NCI-H1105 (cell line): ENCODE data around the gene SPEF2.
"Not testable (repeated sequence)": the region's sequence is repeated elsewhere in the genome, so short reads cannot be mapped to it uniquely, and the experiment has no call there.

Experiments used
- DNase-seq: peaks from one replicate; lab custom pipeline; 2025; lab: John Stamatoyannopoulos, UW

SPEF2 gene

DNA sequence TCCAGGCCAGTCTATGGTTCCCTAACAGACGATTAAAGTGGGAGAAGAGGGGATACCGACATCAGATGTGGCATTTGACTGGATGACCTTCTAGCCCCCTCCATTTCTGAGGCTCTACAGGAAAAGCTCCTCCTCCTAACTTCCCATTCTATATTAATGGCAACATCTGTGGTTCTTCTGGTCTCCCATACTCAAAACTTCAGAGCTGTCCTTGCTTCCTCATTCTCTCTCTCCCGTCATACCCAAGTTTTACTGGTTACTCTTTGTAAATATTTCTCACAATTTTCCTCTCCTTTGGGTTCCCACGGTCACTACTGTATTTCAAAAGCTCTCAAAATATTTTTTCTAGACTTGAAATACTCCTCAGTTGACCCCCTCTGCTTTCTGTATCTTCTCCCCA is 203.1 kb downstream of the SPEF2 start:
- no peak for DNase-seq

DNA sequence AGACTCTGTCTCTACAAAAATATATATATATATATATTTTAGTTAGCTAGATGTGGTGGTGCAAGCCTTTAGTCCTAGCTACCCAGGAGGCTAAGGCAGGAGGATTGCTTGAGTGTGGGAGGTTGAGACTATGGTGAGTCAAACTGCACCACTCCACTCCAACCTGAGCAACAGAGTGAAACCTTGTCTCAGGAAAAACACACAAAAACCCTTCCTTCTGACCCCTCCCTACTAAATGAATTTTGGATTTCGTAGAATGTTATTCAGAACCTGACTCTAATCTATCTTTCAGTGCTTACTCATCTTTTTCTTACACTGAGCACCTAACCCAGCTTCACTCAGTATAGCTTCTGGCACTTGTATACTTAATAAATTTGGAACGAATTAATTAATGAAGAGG is 203.8 kb downstream of the SPEF2 start:
- DNase-seq = no peak

DNA sequence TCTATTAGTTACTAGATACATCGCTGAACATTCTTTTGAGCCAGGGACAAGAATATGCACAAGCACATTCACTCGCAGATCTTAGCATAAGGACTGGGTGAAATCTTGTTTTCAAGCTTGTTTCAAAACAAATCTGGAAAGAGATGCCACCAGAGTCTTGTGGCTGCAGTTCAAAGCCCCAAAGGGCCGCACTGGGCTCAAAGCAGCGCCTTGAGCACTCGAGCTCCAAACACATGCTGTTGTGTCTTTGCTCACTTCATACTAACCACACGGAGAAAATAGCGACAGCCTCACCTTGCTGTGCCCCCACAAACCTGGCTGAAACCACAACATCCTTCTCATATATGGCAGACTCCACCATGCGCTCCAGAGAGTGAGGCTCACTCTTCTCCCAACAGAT is 204.8 kb downstream of the SPEF2 start:
- DNase-seq = no peak

DNA sequence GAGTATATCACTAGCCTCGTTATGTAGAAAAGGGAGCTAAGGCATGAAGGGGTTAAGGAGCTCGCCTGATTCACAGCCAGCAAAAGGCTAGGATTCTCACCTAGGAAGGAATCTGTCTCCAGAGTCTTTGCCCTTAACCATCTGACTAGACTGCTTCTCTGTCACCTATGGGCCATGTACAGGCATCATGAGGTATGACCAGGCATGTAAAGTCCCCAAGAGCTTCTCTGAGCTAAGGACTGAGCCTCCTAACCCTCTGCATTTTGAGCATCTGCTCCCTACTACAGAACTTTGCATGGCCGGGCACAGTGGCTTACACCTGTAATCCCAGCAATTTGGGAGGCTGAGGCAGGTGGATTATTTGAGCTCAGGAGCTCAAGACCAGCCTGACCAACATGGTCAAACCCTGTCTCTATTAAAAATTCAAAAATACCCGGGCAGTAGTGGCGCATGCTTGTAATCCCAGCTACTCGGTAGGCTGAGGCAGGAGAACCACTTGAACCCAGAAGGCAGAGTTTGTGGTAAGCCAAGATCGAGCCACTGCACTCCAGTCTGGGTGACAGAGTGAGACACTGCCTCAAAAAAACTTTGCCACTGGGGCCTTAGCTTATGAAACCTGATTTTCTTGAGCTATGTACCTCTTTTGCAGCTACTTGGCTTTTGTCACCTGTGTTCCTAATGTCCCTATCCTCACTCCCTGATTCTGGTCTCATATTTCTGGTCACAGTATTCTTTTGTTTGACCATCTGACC is 205.9 kb downstream of the SPEF2 start:
- DNase-seq = no peak

DNA sequence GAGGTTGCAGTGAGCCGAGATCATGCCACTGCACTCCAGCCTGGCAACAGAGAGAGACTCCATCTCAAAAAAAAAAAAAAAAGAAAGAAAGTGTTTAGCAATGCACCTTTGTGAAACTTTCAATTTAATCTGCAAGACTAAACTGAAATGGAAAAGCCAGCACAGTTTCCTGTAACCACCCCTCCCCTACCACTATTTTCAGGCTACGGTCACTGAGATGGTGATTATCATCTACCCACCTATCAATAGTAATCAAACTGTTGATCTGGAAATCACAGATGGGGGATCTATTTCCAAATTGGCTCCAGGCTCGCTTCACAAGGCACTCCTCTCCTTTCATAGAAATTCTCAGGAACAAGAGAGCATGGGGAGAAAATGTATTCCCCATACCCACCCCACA is 208.4 kb downstream of the SPEF2 start:
- no peak for DNase-seq

DNA sequence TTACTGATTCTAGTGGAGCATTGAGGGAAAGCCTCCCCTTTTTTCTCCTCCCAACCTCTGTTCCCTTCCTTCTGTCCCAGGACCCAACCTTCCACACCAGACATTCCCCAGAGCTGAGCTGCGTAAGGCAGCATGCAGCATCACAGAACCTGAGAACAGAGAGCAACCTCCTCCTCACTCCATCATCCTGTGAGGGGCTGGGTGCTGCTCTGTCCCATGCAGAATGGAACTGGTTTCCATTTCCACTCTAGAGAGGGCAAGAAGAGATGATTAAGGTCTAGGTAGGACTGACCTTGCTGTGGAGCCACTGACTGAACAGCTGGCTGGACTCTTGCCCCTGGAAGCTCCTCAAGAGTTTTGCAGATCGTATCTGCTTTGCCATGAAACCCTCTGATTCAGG is 208.9 kb downstream of the SPEF2 start:
- no peak for DNase-seq

DNA sequence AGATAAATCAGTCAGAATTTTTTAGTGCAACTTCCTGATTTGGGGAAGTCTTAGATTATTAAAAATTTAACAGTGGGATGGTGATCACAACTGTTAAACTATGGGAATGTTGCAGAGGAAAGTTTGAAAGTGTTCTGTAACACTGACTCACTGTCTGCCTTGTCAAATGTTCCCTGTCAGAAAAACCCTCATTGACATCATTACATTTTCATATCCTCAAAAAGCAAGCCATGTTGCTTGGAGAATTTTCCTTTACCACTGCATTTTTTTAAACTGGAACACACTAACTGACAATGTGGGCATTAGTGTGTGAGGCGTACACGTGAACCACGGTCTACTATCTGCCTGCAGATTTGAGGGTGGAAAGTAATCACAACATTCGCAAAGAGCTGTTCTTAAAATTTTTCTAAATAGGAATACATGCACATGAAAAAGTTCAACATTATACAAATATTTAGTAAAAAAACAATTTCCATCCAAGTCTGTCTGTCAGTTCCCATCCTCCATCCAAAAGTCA is 210.5 kb downstream of the SPEF2 start:
- DNase-seq = no peak

DNA sequence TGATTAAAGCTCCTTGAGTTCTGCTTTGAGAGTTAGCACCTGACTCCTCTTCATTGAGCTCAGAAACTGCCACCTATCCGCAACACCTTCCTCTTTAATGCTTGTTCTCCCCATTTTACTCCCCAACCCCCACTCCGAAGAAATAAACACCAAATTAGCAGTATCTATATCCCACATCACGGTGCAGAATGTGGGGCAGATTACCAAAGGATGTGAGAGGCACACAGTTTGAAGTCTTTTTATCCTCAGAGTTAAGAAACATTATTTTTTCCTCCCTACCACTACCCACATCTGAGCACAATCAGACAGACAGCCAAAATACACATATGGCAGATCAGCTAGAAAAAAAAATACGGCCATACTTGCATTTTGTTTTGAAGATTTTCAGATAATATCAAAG is 212.9 kb downstream of the SPEF2 start:
- DNase-seq = no peak

DNA sequence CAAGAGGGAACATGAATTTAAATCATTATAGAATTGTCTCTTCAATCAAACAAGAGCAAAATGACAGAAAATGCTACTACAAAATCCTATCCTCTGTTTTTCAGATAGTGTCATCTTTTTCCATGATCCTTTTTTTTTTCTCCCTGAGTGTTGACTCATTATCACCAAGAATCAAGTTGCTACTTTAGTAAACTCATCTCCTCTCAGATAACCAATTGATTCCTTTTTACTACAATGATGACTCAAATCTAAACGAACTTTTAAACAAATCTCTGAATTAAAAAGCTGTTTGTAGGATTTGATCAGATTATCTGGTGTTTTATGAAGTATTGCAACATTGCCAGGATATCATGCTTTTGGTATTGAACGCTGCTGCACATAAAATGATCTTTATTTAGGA is 215.1 kb downstream of the SPEF2 start:
- no peak for DNase-seq

DNA sequence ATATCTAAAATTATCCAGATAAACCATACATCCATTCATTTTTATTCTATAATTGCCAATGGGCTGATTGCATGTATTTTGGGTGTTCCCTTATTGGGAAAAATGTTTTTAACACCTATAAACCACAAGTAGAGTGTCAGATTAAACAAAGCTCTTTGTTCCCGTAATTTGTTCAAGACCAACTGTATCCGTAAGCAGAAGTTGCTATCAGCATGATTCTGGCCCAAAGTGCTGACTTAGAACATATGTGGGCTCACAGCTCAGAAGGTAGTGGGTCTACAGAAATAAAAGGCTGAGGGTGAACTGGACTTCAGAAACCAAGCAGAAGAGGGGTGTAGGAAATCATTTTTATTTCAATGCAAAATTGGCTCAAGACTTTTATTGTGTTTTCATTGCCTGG is 215.6 kb downstream of the SPEF2 start:
- no peak for DNase-seq

DNA sequence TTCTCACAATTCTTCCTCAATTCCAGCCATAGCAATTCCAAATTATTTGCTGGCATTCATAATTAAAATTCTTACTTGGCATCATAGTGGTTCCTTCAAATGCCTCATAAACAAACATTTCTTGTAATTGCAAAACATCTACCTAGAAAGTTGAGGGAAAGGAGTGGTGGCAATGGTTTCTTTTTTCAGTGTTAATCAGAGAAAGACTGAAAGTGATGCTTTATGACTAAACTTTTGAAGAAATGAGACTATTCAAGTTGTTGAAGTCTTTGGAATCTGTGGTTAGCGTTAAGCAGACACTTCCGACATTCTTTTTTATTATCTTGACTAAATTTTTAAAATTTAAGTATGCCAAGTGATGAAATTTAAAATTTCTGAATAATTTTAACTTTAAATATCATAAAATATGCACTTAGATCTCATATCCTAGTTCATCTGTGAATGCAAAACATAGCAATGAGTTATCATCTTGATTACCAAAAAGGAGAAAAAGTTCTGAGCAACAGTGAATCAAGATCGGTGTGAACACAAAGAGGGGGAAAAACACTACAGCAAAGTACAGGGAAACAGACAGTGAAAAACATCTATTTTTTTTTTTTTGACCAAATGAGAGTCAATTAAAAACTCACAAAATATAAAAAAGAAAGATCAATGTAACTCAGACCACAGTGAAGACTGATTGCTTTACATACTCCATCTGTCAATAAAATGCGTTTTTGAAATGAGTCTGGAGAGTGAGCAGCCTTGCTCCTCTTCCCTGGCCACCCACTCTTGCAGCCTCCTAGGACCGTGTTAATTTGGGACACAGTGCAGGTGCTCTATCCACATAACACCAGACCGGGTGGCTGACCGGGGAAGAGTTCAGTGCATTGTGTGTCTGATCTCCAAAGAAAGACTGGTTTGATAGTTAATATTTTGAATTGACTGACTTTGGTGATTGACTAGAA is 218.4 kb downstream of the SPEF2 start:
- DNase-seq = no peak

DNA sequence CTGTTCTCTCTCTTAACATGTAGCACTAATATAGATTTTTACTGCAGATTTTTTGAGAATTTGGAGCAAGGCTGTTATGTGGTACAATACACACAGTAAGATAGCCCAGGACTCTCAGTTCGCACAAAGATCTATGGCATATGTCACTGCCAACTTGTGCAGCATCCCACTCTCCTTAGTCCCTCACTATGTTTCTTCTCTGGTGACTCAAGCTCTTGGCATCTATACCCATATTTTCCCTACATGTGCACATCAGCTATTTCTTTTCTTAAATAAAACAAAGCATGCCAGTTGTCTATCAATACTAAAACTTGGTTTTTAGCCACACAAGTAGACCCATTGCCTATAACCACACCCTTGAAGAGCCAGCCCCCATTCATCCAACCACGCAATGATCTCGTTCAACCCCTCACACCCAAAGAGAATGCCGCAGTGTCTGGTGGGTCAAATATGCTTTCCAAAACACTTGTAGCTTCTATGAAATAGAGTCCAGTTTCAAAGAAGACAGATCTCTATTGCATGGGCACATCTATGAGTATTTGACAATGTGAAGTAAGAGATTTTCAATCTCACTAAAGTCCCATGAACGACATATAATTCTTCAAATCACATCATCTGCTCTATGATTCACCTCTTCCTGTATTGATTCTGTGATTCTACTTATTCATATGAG is 220.8 kb downstream of the SPEF2 start:
- no peak for DNase-seq

DNA sequence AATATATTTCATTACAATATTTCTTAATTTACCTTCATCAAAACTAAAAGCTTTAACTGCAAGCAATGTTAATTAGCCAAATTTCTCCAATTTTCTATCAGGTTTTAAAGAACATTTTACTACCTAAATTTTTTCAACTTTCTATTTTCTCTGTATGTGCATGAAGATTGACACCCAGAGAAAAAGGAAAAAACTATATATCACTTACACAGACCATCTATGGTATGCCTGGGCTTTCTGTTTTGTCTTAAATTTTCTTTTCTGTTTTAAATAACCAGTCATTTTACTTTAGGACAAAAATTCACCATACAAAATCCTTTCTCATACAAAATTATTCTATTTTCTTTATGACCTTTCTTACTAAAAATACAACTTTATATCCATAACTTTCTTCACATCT is 225.2 kb downstream of the SPEF2 start:
- no peak for DNase-seq

DNA sequence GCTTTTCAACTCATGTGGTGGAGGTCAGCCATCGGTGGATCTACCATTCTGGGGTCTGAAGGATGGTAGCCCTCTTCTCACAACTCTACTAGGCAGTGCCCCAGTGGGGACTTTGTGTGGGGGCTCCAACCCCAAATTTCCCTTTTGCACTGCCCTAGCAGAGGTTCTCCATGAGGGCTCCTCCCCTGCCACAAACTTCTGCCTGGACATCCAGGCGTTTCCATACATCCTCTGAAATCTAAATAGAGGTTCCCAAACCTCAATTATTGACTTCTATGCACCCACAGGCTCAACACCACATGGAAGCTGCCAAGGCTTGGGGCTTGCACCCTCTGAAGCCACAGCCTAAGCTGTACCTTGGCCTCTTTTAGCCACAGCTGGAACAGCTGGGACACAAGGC is 227.8 kb downstream of the SPEF2 start:
- DNase-seq = not testable (repeated sequence)

DNA sequence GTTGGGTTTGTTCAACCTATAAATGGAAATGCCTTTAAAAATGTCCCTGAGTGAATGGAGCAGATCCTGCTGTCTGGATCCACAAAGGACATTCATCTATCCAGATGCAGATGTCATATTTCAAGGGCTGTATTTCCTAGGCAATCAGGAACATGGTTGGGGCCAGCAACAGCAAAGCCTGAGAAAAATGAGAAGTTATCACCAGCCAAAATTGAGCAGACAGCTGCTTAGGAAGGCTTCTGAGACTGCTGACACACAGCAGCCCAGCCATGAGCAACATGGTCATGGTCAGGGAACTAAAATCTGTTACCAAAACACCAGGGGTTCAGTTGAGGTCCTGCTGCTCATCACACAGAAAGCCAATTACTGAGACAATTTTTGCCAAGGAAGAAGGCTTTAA is 229.8 kb downstream of the SPEF2 start:
- DNase-seq = no peak

DNA sequence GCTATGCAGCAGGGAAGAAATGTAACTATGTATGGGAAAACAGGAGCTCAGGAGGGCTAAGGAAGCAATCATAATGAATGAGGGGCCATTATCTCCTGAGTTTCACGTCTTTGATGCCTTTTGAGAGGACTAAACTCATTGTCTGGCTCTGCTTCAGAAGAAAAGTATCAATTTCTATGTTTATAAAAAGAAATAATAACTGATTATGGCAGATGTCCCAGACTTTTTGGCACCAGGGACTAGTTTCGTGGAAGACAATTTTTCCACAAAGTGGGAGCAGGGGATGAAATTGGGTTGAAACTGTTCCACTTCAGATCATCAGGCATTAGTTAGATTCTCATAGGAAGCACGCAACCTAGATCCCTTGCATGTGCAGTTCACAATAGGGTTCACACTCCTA is 230.3 kb downstream of the SPEF2 start:
- no peak for DNase-seq

DNA sequence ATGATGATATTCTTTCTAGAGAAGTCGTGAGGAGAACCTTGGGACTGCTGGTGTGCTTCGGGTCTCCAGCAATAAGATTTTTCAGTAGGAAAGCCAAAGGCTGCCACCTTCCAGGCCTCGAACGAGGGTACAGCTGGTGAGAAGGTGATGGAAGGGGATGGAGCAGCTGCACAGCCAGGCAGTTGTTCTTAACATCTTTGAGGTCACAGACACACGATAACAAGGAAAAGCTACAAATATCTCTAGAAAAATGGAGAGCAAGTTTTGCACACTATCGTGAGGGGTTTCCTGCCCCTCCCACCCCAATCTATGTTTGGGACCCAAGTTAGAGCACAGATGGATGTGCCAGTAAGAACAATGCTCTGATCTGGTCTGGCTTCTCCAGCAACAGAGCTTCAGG is 232.2 kb downstream of the SPEF2 start:
- DNase-seq = no peak

DNA sequence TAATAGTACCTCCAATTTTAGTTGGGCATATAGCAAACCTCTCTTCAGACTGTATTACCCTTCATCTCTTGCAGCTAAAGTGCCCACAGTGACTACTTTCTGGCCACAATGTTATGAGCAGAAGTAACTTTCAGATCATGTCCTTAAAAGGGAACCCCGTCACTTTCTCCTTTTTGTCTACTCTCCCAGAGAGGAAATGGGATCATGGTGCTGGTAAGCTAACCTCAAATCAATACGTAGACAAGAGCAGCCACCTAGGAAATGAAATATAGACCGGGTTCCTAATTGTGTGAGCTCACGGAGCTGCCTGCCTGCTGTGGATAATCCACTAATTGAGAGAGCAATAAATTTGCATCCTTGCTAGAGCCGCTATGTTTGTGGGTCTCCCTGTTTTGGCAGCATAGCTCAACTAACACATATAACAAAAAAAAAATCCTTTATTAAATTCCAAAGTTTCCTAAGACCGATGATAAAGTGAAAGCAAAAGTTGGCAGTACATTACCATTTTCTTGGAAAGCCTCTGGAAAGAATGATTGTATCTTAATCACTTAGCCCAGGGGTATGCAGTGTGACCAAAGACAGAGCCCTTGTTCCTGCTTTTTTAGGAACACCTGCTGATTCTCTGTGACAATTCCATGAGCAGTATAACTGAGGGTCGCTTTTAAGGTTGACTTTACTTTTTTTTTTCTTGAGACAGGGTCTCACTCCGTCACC is 233.5 kb downstream of the SPEF2 start:
- no peak for DNase-seq

DNA sequence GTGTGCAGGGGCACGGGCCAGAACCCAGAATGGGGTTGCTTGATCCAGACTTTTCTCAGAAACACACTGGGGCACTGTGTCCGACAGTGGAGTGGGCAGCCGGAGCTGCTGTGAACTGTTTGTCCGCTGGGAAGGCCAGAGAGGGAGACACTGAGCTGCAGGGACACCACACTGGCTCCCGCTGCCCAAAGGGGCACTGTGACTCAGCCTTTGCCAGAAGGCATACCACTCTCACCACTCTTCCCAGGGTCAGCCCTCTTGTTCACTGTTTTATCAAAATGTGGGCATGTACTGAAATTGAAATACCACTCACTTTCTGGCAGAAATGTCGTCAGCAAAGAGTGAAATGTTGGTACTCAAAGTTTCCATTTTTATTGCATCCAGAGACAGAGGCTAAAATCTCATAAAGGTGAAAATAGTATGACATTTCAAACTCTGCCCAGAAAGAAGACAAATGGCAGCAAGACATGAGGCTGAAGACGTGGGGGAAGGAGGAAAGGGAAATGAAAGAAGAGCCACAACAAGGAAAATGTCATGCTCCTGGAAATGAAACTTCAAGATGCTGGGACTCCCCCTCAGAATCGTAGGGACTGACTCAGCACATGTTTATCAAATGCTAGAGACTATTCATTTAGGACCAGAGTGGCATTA is 234.5 kb downstream of the SPEF2 start:
- no peak for DNase-seq

DNA sequence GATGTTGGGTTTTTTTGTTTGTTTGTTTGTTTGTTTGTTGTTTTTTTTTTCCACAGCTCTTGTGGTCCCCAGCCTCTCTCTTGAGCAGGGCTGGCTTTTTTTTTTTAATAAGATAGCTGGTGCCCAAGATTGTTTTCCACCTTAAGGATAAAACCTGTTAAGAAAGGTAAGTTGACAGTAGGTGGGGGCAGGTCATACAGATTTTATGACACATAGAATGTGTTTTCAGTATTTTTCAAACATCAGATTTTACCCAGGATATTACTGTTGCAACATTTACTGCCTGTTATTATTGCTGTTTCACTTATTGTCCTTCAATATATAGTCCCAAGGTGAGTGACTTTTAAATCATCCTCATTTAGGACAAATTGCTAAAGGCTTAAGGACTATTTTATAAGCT is 235.1 kb downstream of the SPEF2 start:
- DNase-seq = no peak

DNA sequence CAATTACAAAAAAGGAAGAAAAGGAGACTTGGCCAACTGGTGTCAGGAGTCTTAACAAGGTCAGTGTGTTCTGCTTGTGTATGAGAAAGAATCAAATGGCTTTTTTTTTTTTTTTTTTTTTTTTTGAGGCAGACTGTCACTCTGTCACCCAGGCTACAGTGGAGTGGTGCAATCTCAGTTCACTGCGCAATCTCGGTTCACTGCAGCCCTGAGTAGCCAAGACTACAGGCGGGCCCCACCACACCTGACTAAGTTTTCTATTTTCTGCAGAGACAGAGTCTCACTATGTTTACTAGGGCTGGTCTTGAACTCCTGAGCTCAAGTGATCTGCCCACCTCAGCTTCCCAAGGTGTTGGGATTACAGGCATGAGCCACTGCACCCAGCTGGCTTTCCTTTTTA is 236.0 kb downstream of the SPEF2 start:
- no peak for DNase-seq
